NCI-H345 treated with DMSO at 0.1 percent for 48 hours (cell line): ENCODE results near the gene ZFYVE26.
"Not testable (repeated sequence)": the region's sequence is repeated elsewhere in the genome, so short reads cannot be mapped to it uniquely, and the experiment has no call there.

ENCODE experiments used
- DNase-seq: peaks from one replicate; lab custom pipeline; 2025; ENCODE audit not compliant: unreplicated experiment; lab: John Stamatoyannopoulos, UW

ZFYVE26 gene

GRCh38 chr14:67717048-67717447, 99.3 kb downstream of the ZFYVE26 start:
- DNase-seq, result no peak

GRCh38 chr14:67710209-67710608, 106.2 kb downstream of the ZFYVE26 start:
- DNase-seq, result no peak

GRCh38 chr14:67709796-67710195, 106.6 kb downstream of the ZFYVE26 start:
- DNase-seq, result not testable (repeated sequence)

- not testable (repeated sequence) for DNase-seq
Observed at GRCh38 chr14:67709346-67709745, 107.0 kb downstream of the ZFYVE26 start.

GRCh38 chr14:67705211-67705610, 111.2 kb downstream of the ZFYVE26 start:
- DNase-seq, result no peak

- DNase-seq, result peak; percentile 70
Observed at GRCh38 chr14:67704484-67705089, 111.8 kb downstream of the ZFYVE26 start.

GRCh38 chr14:67703997-67704396, 112.4 kb downstream of the ZFYVE26 start:
- no peak for DNase-seq

GRCh38 chr14:67701492-67701891, 114.9 kb downstream of the ZFYVE26 start, which contains the start of gene RDH12:
RDH12 (plus strand) TSS chr14:67701886; CDS start chr14:67722643, 20,757 bp downstream.
- DNase-seq, result not testable (repeated sequence)

- DNase-seq, result no peak
Observed at GRCh38 chr14:67698179-67698578, 118.2 kb downstream of the ZFYVE26 start.

- DNase-seq, result no peak
Observed at GRCh38 chr14:67697006-67697405, 119.4 kb downstream of the ZFYVE26 start.
